HG03095 (cell line): ENCODE measurements around the gene AGAP6.
"Not testable (repeated sequence)": the region's sequence is repeated elsewhere in the genome, so short reads cannot be mapped to it uniquely, and the experiment has no call there.

Source experiments
- ATAC-seq: cut with Tn5 transposase; IDR thresholded peaks from one replicate; pipeline ENCODE4 v1.9.1; 2021; ENCODE audit warnings: moderate library complexity; ENCODE audit not compliant: unreplicated experiment

Gene AGAP6

GRCh38 chr10:50024716-50025383 is 36.6 kb downstream of the AGAP6 start:
- ATAC-seq: not testable (repeated sequence)

GRCh38 chr10:50025627-50026026 is 37.4 kb downstream of the AGAP6 start:
- ATAC-seq: no peak

GRCh38 chr10:50027195-50027594 is 39.0 kb downstream of the AGAP6 start:
- ATAC-seq: no peak

- no peak for ATAC-seq
Measured at GRCh38 chr10:50033481-50033880, 45.3 kb downstream of the AGAP6 start.

GRCh38 chr10:50035337-50035736 is 47.1 kb downstream of the AGAP6 start:
- not testable (repeated sequence) for ATAC-seq

GRCh38 chr10:50044941-50045664 is 56.9 kb downstream of the AGAP6 start:
- ATAC-seq: no peak

- not testable (repeated sequence) for ATAC-seq
Measured at GRCh38 chr10:50046457-50046856, 58.3 kb downstream of the AGAP6 start.

GRCh38 chr10:50047594-50047993 is 59.4 kb downstream of the AGAP6 start:
- not testable (repeated sequence) for ATAC-seq

GRCh38 chr10:50051995-50052660 is 63.9 kb downstream of the AGAP6 start:
- peak; percentile 52 for ATAC-seq

GRCh38 chr10:50052778-50053376 is 64.7 kb downstream of the AGAP6 start:
- not testable (repeated sequence) for ATAC-seq

- not testable (repeated sequence) for ATAC-seq
Measured at GRCh38 chr10:50055494-50056292, 67.5 kb downstream of the AGAP6 start.

- not testable (repeated sequence) for ATAC-seq
Measured at GRCh38 chr10:50056654-50057053, 68.4 kb downstream of the AGAP6 start.

GRCh38 chr10:50058727-50059126 is 70.5 kb downstream of the AGAP6 start:
- not testable (repeated sequence) for ATAC-seq

GRCh38 chr10:50059946-50060345 is 71.7 kb downstream of the AGAP6 start:
- not testable (repeated sequence) for ATAC-seq
